ENCODE results near the gene SEMA4F.

DNA sequence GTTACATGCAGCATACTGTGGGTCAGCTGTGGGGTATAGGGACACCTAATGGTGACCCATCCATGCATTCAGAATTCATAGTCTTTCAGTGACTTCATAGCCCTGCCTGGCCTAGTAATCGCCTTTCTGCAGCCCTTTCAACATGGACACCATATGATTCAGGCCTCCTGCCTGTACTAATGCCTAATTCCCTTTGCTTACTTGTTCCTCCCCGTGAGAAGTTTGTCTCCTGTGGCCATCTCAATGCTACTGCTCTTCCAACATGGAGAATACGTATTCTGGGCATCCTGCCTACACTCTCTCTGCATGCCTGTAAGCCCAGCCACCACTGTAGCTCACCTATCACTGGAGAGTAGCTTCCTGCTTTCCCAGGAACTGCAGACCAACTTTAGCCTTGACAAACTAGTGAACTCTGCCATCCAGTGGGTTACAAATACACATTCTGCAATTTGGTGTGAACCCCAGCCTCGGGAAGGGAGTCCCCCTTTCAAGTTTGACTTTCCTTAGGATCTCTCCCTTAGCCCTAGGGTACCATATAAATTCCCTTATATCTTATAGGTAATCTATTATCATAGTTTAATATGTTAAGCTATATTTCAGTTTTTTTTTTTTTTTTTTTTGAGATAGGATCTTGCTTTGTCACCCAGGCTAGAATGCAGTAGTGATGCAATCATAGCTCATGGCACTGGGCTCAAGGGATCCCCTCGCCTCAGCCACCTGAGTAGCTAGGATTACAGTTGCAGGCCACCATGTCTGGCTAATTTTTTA, 28.2 kb upstream of the SEMA4F start:
- TF ChIP-seq POLR2A (IDR thresholded peaks at IDR 0.05) = no peak
- TF ChIP-seq, protein P1, sequence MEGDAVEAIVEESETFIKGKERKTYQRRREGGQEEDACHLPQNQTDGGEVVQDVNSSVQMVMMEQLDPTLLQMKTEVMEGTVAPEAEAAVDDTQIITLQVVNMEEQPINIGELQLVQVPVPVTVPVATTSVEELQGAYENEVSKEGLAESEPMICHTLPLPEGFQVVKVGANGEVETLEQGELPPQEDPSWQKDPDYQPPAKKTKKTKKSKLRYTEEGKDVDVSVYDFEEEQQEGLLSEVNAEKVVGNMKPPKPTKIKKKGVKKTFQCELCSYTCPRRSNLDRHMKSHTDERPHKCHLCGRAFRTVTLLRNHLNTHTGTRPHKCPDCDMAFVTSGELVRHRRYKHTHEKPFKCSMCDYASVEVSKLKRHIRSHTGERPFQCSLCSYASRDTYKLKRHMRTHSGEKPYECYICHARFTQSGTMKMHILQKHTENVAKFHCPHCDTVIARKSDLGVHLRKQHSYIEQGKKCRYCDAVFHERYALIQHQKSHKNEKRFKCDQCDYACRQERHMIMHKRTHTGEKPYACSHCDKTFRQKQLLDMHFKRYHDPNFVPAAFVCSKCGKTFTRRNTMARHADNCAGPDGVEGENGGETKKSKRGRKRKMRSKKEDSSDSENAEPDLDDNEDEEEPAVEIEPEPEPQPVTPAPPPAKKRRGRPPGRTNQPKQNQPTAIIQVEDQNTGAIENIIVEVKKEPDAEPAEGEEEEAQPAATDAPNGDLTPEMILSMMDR (IDR thresholded peaks at IDR 0.05) = no peak
- TF ChIP-seq EP300 (IDR thresholded peaks at IDR 0.05) = no peak
- TF ChIP-seq POLR2AphosphoS5 (IDR thresholded peaks at IDR 0.05) = no peak

Data from stomach (tissue), 4 donors.